GM23248 (cell line): ENCODE data around the gene SCNN1A. TPM values are rescaled to one million over a fixed set of nuclear protein-coding genes. Genes with fewer than 3 reads are reported as not detected.
A peak's percentile ranks its signal among the peaks of the same experiment; 100 is the strongest.

Experiments
- DNase-seq: peaks from one replicate; pipeline ENCODE4 v3.0.0-alpha.2; 2015
- H2AFZ ChIP-seq: fragments of 200-600 bp; sonication (generic); 2 replicates; pipeline ENCODE4 v1.6.1; 2016; ENCODE audit warnings: antibody characterized with exemption
- H3F3A ChIP-seq: fragments of 200-600 bp; sonication (generic); 2 replicates; pipeline ENCODE4 v1.6.1; 2016; ENCODE audit warnings: mild to moderate bottlenecking, antibody characterized with exemption, mixed run types; ENCODE audit not compliant: insufficient read depth
- H3K27ac ChIP-seq: fragments of 200-600 bp; sonication (generic); 2 replicates; pipeline ENCODE4 v1.5.1; 2016; ENCODE audit warnings: mild to moderate bottlenecking
- H3K27me3 ChIP-seq: fragments of 200-600 bp; sonication (generic); replicated peaks from 2 replicates; pipeline ENCODE4 v1.6.1; 2016; ENCODE audit warnings: mild to moderate bottlenecking; ENCODE audit not compliant: insufficient read depth
- H3K36me3 ChIP-seq: fragments of 200-600 bp; sonication (generic); 2 replicates; pipeline ENCODE4 v1.6.1; 2016; ENCODE audit warnings: low read depth, mild to moderate bottlenecking
- H3K4me1 ChIP-seq: fragments of 200-600 bp; sonication (generic); 2 replicates; pipeline ENCODE4 v1.6.1; 2016; ENCODE audit warnings: mild to moderate bottlenecking; ENCODE audit not compliant: insufficient read depth
- H3K4me2 ChIP-seq: fragments of 200-600 bp; sonication (generic); one replicate; pipeline ENCODE4 v1.6.1; 2016; ENCODE audit warnings: mild to moderate bottlenecking; ENCODE audit not compliant: unreplicated experiment
- H3K4me3 ChIP-seq: fragments of 200-600 bp; sonication (generic); 2 replicates; pipeline ENCODE4 v1.5.1; 2016; ENCODE audit warnings: mild to moderate bottlenecking
- H3K79me2 ChIP-seq: fragments of 200-600 bp; sonication (generic); 2 replicates; pipeline ENCODE4 v1.6.1; 2016; ENCODE audit warnings: mild to moderate bottlenecking; ENCODE audit not compliant: insufficient read depth
- H3K9ac ChIP-seq: fragments of 200-600 bp; sonication (generic); 2 replicates; pipeline ENCODE4 v1.6.1; 2016; ENCODE audit warnings: mild to moderate bottlenecking
- H3K9me2 ChIP-seq: fragments of 200-600 bp; sonication (generic); 2 replicates; pipeline ENCODE4 v1.6.1; 2016; ENCODE audit warnings: mixed run types, mild to moderate bottlenecking, moderate library complexity; ENCODE audit not compliant: insufficient read depth
- H3K9me3 ChIP-seq: fragments of 200-600 bp; sonication (generic); one replicate; pipeline ENCODE4 v1.6.1; 2017; ENCODE audit warnings: low read depth
- H4K20me1 ChIP-seq: fragments of 200-600 bp; sonication (generic); 2 replicates; pipeline ENCODE4 v1.6.0; 2016; ENCODE audit not compliant: insufficient read depth
- EZH2 ChIP-seq: fragments of 200-600 bp; sonication (generic); IDR thresholded peaks from 2 replicates; pipeline ENCODE4 v1.6.1; 2018; ENCODE audit warnings: antibody characterized with exemption, mild to moderate bottlenecking; ENCODE audit not compliant: insufficient read depth, poor library complexity, severe bottlenecking
- EZH2phosphoT487 ChIP-seq: fragments of 200-600 bp; sonication (generic); IDR thresholded peaks from 2 replicates; pipeline ENCODE4 v1.6.1; 2018; ENCODE audit warnings: antibody characterized with exemption, moderate library complexity, mild to moderate bottlenecking, low read depth; ENCODE audit not compliant: insufficient read depth
- WGBS, 2 experiments: methylation state at CpG; one replicate each; pipeline ENCODE4 v1.1.6; 2015 to 2017; ENCODE audit warnings: low lambda C conversion rate in 2 of 2, low coverage in 1 of 2; ENCODE audit errors: missing lambda C conversion rate in 2 of 2; 5-methylcytosine and 5-hydroxymethylcytosine counted together
- in situ Hi-C: fragments of 300-500 bp; cut with MboI; formaldehyde crosslinking; loops from 2 replicates; pipeline ENCODE4 v1.15.0; 2020
- polyA plus RNA-seq: library from polyadenylated mRNA; unstranded; fragments of >200 nt; fragmentation: Nextera tagmentation; extraction: Ambion mirVana; gene quantifications from 2 replicates; pipeline ENCODE4 v1.2.1, GENCODE V29; 2016
- total RNA-seq: library from RNA; depleted of rRNA; stranded (reverse); fragments of >200 nt; shearing (Covaris generic); gene quantifications from 2 replicates; pipeline ENCODE4 v1.2.3, GENCODE V29; 2014

The SCNN1A gene
- total and polyA plus RNA-seq, 2 experiments from 2014 or later = 0.59 to 0.76 TPM

DNA sequence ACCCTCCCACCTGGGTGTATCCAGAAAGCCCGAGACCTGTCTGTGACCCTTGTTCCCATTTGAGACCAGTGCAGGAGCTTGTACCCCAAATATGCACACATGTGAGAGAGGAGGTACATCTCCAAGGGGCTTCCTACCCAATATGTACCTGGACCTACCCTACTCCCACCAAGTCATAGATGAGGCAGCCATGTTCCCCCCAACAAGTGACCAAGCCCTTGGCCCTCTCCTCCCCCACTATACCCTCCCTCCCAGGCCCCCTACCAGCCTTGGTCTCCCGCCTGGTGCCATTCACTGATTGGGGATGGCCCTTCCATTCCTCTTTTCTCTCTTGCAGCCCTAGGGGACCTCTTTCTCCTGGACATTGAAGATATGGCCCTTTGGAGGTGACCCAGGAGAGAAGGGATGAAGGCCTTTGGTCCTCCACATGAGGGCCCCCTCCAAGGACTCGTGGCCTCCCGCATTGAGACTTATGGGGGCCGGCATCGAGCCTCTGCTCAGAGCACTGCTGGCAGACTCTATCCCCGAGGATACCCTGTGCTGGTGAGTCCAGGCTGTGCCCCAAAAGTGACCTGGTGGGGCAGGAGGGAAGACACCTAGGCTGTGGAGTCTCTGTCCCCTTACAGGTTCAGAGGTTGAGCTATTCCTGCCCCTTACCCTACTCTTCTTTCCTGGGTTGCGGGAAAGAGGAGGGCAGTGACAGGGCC lies 63.4 kb downstream of the SCNN1A start:
- Histone ChIP-seq H3K4me1 (peaks cover 7% of the 10 kb centered on the region; the same call in 1 of the 2 replicates), H3F3A (no peaks in the 10 kb centered on the region), H4K20me1 (no peaks in the 10 kb centered on the region), H3K4me2 (no peak overlapping the region), H3K9me3 (no peaks in the 10 kb centered on the region), H3K27me3 (peaks cover 4% of the 10 kb centered on the region; the same call in 1 of the 2 replicates), H3K27ac (no peak overlapping the region), H3K36me3 (no peaks in the 10 kb centered on the region), H3K9ac (no peak overlapping the region), H2AFZ (no peak overlapping the region), H3K9me2 (no peaks in the 10 kb centered on the region), H3K79me2 (no peaks in the 10 kb centered on the region), H3K4me3 (no peak overlapping the region)
- in situ Hi-C loops = no loop called here
- no peak for TF ChIP-seq EZH2
- TF ChIP-seq EZH2phosphoT487 = no peak
- DNase-seq = no peak
- 91% methylated on average over 7 to 8 of the region's 8 CpGs for WGBS, 2 experiments

DNA sequence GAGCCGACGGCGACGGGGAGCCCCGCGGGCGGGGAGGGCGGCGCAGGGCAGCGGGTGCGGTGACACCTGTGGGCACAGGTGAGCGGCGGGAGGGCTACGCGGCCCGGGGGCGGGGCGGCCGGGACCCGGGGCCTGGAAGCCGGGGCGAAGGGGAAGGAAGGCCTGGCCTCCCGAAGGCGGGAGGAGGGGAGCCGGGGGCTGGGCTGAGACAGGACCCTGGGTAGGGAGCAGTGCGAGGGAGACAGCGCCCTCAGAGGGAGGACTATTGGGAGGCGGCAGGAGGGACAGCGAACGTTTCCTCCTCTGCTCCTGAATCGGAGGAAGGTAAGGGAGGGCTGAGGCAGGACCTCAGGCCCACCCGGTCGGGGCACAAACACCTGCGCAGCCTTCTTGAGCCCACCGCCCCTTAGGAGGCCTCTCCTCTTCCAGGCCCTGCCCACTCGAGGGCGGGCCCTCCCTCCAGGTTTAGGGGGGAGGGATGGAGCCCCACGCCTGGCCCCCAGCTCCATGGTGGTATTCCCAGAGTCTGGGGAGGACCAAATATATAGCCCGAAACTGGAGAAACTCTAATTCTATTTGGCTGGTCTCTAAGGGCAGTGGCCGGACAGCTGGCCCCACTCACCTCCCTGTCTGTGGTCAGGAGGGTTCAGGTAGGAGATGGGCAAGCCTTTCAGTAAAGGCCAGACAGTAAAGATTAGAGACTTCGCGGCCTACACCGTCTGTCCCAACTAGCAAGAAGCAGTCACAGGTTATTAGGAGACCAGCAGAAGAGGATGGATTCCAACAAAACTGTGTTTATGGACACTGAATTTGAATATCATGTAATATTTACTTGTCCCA lies 64.4 kb downstream of the SCNN1A start:
- Histone ChIP-seq H3K27me3 (peaks cover 4% of the 10 kb centered on the region; the same call in 1 of the 2 replicates), H3K27ac (no peak overlapping the region), H3K79me2 (no peaks in the 10 kb centered on the region), H3K4me2 (no peak overlapping the region), H3K4me1 (peaks cover 7% of the 10 kb centered on the region; the same call in 1 of the 2 replicates), H3K9me2 (no peaks in the 10 kb centered on the region), H4K20me1 (no peaks in the 10 kb centered on the region), H3K4me3 (no peak overlapping the region; the same call in 1 of the 2 replicates), H3K36me3 (no peaks in the 10 kb centered on the region), H3F3A (no peaks in the 10 kb centered on the region), H2AFZ (peak overlapping the region; percentile 34; the same call in 1 of the 2 replicates), H3K9me3 (no peaks in the 10 kb centered on the region), H3K9ac (no peak overlapping the region)
- TF ChIP-seq EZH2phosphoT487 (no peak), EZH2 (no peak)
- WGBS, 2 experiments = 33 to 34% methylated on average over 26 to 43 of the region's 43 CpGs
- in situ Hi-C loops = no loop called here
- DNase-seq = no peak

DNA sequence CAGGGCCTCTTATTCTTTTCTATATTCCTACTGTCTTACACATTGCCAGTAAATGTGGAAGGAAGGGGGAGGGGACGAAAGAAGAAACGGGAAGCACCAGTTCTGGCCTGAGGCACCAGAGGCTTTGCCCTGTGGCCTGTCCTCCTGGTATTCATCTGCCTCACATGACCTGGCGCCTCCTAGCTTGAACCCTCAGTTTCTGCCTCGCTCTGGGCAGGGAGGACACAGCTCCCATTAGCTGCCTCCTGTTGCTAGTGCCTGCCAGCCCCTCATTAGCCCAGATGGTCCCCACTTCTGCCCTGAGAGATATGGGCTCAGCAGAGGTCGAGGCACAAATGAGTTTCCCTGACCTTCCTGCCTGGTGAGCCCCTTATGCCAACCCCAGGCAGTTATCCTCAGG lies 67.8 kb downstream of the SCNN1A start:
- Histone ChIP-seq H3K27me3 (peaks cover 4% of the 10 kb centered on the region; the same call in 1 of the 2 replicates), H3K4me2 (no peak overlapping the region), H3K4me3 (no peak overlapping the region), H3F3A (no peaks in the 10 kb centered on the region), H3K4me1 (no peaks in the 10 kb centered on the region), H2AFZ (no peak overlapping the region), H3K9ac (no peak overlapping the region), H3K27ac (no peak overlapping the region), H3K36me3 (no peaks in the 10 kb centered on the region), H3K9me2 (no peaks in the 10 kb centered on the region), H3K9me3 (no peaks in the 10 kb centered on the region), H4K20me1 (no peaks in the 10 kb centered on the region), H3K79me2 (no peaks in the 10 kb centered on the region)
- 54 to 65% methylated on average over 5 of the region's 5 CpGs for WGBS, 2 experiments
- TF ChIP-seq EZH2phosphoT487 (no peak), EZH2 (no peak)
- no peak for DNase-seq
- in situ Hi-C loops = no loop called here

DNA sequence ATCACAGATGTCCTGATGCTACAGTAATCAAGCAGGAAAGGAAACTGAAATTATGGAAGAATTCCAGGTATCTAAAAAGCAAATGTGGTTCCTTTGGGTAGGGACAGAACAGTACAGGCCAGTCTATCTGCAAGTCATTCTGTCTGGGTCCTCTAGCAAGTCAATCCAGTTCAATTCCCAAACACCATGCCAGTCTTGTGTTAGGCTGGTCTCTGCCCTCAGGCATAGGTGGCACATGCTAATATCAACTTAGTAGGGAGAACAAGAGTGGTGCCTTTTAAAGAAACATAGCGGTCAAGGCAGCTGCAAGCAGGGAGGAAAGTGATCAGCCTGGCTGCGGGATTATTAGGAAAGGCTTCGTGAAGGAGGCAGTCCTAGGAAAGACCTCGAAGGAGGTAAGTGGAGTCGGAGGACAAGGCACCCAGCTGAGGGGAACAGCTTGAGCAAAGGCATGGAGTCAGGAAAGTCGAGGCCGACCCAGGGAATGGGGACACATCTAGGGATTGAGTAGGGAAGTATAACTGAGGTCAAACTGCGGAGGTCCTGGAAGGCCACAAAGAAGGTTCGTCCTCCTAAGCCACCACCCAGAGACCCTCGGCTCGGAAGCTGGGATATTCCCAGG lies 68.7 kb downstream of the SCNN1A start:
- no peak for DNase-seq
- H3F3A ChIP-seq = no peaks in the 10 kb centered on the region
- TF ChIP-seq EZH2 = no peak
- TF ChIP-seq EZH2phosphoT487 = no peak

More for the DNA sequence above, 68.7 kb downstream of the SCNN1A start:
- 82 to 85% methylated on average over 11 of the region's 11 CpGs for WGBS, 2 experiments
- H3K9me3 ChIP-seq = no peaks in the 10 kb centered on the region
- H3K9me2 ChIP-seq = no peaks in the 10 kb centered on the region
- no peak overlapping the region for H3K4me3 ChIP-seq
- H3K27me3 ChIP-seq = peaks cover 4% of the 10 kb centered on the region; the same call in 1 of the 2 replicates
- H4K20me1 ChIP-seq = no peaks in the 10 kb centered on the region
- H3K4me1 ChIP-seq = no peaks in the 10 kb centered on the region
- no peak overlapping the region for H2AFZ ChIP-seq
- no peak overlapping the region for H3K4me2 ChIP-seq
- no peaks in the 10 kb centered on the region for H3K79me2 ChIP-seq
- no peaks in the 10 kb centered on the region for H3K36me3 ChIP-seq
- no peak overlapping the region for H3K9ac ChIP-seq
- in situ Hi-C loops = no loop called here
- H3K27ac ChIP-seq = no peak overlapping the region
